ENCODE measurements around the gene KIF16B. TPM values are rescaled to one million over a fixed set of nuclear protein-coding genes. Genes with fewer than 3 reads are reported as not detected.
"Not testable (repeated sequence)": the region's sequence is repeated elsewhere in the genome, so short reads cannot be mapped to it uniquely, and the experiment has no call there.

KIF16B gene
- total and polyA plus RNA-seq, 7 donors, result 18.9 to 49.7 (median 22.4) TPM

DNA sequence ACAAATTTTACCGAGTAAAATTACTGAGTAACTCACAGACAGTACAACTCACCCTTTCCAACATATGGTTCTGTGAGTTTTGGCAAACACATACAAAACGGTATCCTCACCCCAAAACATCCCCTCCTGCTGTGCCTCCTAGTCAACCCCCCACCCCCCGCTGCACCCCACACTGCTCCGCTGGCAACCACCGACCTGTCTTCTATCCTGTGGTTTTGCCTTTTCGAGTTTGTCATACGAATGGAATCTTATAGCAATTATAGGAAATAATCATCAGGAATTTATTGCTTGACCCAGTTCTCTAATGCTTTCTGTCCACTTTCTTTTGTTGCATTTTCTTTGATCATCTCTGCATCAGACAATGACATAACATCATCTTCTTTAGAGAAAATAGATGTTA is 312.3 kb downstream of the KIF16B start:
- intact Hi-C loops (cut with DNase I), result no loop called here

GRCh38 chr20:16260133-16260532 is 313.1 kb downstream of the KIF16B start:
- H3K4me3 ChIP-seq; H3K4me1 ChIP-seq; H3K36me3 ChIP-seq; DNase-seq; intact Hi-C loops (cut with DNase I); H3K27me3 ChIP-seq; H3K27ac ChIP-seq; H3K9me3 ChIP-seq: not testable (repeated sequence)
- 71 to 81% methylated on average over 9 of the region's 12 CpGs for WGBS, 2 donors

More for the DNA sequence above, 312.3 kb downstream of the KIF16B start:
- DNase-seq, result no peak
- Histone ChIP-seq H3K27ac (no peak overlapping the region), H3K27me3 (no peaks in the 10 kb centered on the region), H3K9me3 (peaks cover 0 to 3% (median 0%) of the 10 kb centered on the region in 4 donors), H3K4me3 (no peak overlapping the region), H3K36me3 (no peaks in the 10 kb centered on the region), H3K4me1 (no peaks in the 10 kb centered on the region)
- no peak for TF ChIP-seq POLR2A (IDR thresholded peaks at IDR 0.05)
- TF ChIP-seq EP300 (IDR thresholded peaks at IDR 0.05), result no peak
- TF ChIP-seq POLR2AphosphoS5 (IDR thresholded peaks at IDR 0.05), result no peak
- no peak for TF ChIP-seq CTCF (IDR thresholded peaks at IDR 0.05)
- 76 to 80% methylated on average over 7 of the region's 7 CpGs for WGBS, 2 donors

- no peaks in the 10 kb centered on the region for H3K9me3 ChIP-seq
- H3K27ac ChIP-seq, result no peak overlapping the region
- intact Hi-C loops (cut with DNase I), result no loop called here
- WGBS, 2 donors, result 88 to 91% methylated on average over 3 of the region's 3 CpGs
- no peak for DNase-seq
- no peaks in the 10 kb centered on the region for H3K36me3 ChIP-seq
- H3K4me3 ChIP-seq, result no peak overlapping the region
- H3K27me3 ChIP-seq, result no peaks in the 10 kb centered on the region
- H3K4me1 ChIP-seq, result no peaks in the 10 kb centered on the region
- TF ChIP-seq POLR2AphosphoS5 (IDR thresholded peaks at IDR 0.05) (no peak), CTCF (IDR thresholded peaks at IDR 0.05) (no peak), EP300 (IDR thresholded peaks at IDR 0.05) (no peak), POLR2A (IDR thresholded peaks at IDR 0.05) (no peak)
Measured at GRCh38 chr20:16258766-16259165, 314.5 kb downstream of the KIF16B start.

DNA sequence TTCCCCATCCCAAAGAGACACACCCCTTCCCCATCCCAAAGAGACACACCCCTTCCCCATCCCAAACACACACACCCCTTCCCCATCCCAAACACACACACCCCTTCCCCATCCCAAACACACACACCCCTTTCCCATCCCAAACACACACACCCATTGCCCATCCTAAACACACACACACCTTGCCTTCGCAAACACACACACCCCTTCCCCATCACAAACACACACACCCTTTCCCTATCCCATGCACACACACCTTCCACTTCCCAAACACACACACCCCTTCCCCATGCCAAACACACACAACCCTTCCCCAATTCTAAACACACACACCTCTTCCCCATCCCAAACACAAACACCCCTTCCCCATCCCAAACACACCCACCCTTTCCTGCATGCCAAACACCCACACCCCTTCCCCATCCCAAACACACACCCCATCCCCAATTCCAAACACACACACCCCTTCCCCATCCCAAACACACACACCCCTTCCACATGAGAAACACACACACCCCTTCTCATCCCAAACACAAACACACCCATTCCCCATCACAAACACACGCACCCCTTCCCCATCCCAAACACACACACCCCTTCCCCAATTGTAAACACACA is 315.3 kb downstream of the KIF16B start:
- DNase-seq, result no peak
- no peaks in the 10 kb centered on the region for H3K27me3 ChIP-seq
- H3K4me3 ChIP-seq, result no peak overlapping the region
- TF ChIP-seq POLR2AphosphoS5 (IDR thresholded peaks at IDR 0.05), result no peak
- TF ChIP-seq EP300 (IDR thresholded peaks at IDR 0.05), result no peak
- no peak for TF ChIP-seq POLR2A (IDR thresholded peaks at IDR 0.05)
- no peak for TF ChIP-seq CTCF (IDR thresholded peaks at IDR 0.05)
- H3K36me3 ChIP-seq, result no peaks in the 10 kb centered on the region
- intact Hi-C loops (cut with DNase I), result no loop called here
- H3K4me1 ChIP-seq, result no peaks in the 10 kb centered on the region
- H3K27ac ChIP-seq, result no peak overlapping the region
- WGBS, 2 donors, result 85 to 89% methylated on average over 2 of the region's 2 CpGs
- H3K9me3 ChIP-seq, result no peaks in the 10 kb centered on the region

DNA sequence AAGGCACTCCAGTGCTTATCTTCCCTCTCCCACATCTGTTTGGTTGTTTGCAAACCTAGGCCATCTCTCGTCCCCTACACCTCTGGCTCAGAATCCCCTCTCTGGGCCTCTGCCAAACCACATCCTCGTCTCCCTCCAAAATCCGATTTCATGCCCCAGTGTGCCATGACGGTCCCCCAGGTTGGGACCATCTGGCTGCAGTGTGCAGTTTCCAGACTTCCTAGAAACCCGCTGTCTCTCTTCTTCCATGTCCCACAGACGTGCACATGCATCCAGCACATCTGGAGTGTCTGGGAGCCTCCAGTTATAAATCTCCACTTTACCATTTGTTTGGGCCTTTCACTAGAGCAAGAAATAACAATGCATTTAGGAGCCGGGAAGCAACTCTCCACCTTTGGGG is 316.2 kb downstream of the KIF16B start:
- no peak overlapping the region for H3K4me3 ChIP-seq
- H3K27ac ChIP-seq, result no peak overlapping the region
- no peak for DNase-seq
- no peaks in the 10 kb centered on the region for H3K9me3 ChIP-seq
- 83 to 91% methylated on average over 7 of the region's 7 CpGs for WGBS, 2 donors
- intact Hi-C loops (cut with DNase I), result no loop called here
- no peaks in the 10 kb centered on the region for H3K36me3 ChIP-seq
- no peaks in the 10 kb centered on the region for H3K27me3 ChIP-seq
- no peaks in the 10 kb centered on the region for H3K4me1 ChIP-seq
- TF ChIP-seq POLR2A (IDR thresholded peaks at IDR 0.05) (no peak), CTCF (IDR thresholded peaks at IDR 0.05) (no peak)

All from sigmoid colon (tissue), 7 donors.